RWPE1 (cell line): ENCODE data around the gene TIAM2.

Source experiments
- CTCF ChIA-PET: fragments of 350-600 bp; sonication (Branson Sonifier 250); formaldehyde crosslinking; extraction: SDS; loops from one replicate; lab custom pipeline; 2021; lab: Yijun Ruan, JAX
- POLR2A ChIA-PET: fragments of 400-600 bp; formaldehyde crosslinking; extraction: SDS; loops from one replicate; lab custom pipeline; 2020; ENCODE audit warnings: antibody characterized with exemption; ENCODE audit not compliant: low non-redundant PET; lab: Yijun Ruan, JAX
- DNase-seq: peaks from one replicate; pipeline ENCODE4 v3.0.0; 2012; ENCODE audit warnings: low spot score
- H3K27ac ChIP-seq: fragments of 450-650 bp; 2 replicates; pipeline ENCODE4 v1.5.1; 2017
- TF ChIP-seq, protein P1 (sequence below): fragments of 450-650 bp; conservative IDR thresholded peaks from 2 replicates; pipeline ENCODE4 v1.5.1; 2017; ENCODE audit warnings: low read depth, mild to moderate bottlenecking

Gene TIAM2

DNA sequence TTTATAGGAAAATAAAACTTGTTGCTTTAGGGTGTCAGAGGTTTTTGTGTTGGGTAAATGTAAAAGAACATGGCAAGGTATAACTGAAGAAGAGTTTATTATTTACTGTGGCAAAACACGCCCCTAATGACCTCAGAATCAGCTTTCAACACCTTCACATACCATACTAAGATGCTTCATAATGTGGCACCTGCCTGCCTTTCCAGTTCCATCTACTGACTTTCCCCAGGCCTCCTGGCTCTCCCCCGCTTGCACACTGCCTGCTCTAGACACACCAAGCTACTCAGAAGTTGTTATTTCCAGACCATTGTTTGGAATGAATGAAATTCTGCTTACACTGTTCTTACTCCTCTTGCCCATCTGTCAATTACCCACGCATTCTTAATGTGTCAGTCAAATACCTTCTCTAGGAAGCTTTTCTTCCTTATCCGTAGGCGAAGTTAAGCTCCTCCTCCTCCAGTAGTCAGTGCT, 1.8 kb downstream of the TIAM2 start:
- ChIA-PET POLR2A (no interaction called here), CTCF (interaction anchor here (0.8 kb wide), 1 partner anchor 69 kb away, joined by 3 read pairs; no protein-coding TSS in a partner anchor)
- DNase-seq = peak; percentile 47
- TF ChIP-seq, protein P1, sequence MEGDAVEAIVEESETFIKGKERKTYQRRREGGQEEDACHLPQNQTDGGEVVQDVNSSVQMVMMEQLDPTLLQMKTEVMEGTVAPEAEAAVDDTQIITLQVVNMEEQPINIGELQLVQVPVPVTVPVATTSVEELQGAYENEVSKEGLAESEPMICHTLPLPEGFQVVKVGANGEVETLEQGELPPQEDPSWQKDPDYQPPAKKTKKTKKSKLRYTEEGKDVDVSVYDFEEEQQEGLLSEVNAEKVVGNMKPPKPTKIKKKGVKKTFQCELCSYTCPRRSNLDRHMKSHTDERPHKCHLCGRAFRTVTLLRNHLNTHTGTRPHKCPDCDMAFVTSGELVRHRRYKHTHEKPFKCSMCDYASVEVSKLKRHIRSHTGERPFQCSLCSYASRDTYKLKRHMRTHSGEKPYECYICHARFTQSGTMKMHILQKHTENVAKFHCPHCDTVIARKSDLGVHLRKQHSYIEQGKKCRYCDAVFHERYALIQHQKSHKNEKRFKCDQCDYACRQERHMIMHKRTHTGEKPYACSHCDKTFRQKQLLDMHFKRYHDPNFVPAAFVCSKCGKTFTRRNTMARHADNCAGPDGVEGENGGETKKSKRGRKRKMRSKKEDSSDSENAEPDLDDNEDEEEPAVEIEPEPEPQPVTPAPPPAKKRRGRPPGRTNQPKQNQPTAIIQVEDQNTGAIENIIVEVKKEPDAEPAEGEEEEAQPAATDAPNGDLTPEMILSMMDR = no peak
- no peak overlapping the region for H3K27ac ChIP-seq

DNA sequence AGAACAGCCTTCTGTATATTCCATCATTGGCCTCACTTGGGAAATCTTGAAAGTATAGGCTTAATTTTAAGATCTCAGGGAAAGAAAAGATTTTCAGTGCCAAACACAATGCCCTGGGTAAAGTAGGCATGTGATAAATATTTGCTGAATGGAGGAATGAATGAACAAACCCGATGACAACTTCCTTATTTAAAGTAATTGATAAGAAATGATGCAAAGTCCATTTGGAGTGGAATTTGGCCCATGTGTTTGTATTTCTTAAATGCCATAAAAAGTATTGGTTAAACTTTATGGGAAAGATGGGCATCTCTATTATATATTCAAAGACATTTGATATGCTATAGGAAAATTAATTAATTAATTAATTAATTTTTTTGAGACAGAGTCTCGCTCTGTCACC, 3.7 kb downstream of the TIAM2 start:
- CTCF ChIA-PET = no interaction called here
- TF ChIP-seq, protein P1 = no peak

DNA sequence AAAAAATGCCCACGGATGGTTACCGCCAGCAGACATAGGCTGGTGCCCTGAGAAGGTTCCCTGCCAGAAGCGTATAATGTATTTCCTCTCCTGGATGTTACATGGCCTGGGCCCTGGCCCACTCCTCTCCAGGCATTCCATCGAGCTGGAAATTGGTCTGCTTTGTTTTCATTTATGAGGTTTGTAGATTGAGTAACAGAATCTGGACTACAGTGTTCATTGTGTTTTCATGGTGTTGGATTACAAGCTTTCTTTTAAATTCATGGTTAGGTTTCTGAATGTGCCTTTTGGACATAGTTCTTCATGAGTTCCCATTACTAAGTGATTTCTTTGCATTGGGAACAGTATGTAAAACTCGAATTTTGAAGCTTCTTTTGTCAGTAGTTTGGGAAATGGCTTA, 6.4 kb downstream of the TIAM2 start:
- ChIA-PET CTCF (no interaction called here), POLR2A (no interaction called here)

More for the DNA sequence above, 3.7 kb downstream of the TIAM2 start:
- POLR2A ChIA-PET = no interaction called here
- H3K27ac ChIP-seq = no peak overlapping the region
- DNase-seq = no peak

DNA sequence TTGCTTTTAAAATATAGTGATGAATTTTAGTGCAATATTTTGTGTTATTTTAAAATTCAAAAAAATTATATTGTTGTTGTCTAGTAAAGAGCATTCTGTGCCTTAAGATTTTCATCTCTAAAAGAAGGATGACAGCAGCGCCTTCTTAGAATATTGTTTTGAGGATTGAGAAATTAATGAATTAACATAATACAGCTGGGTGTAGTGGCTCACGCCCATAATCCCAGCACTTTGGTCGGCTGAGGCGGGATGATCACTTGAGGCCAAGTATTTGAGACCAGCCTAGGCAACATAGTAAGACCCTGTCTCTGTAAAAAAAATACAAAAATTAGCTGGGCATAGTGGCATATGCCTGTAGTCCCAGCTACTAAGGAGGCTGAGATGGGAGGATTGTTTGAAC, 6.8 kb downstream of the TIAM2 start:
- POLR2A ChIA-PET = no interaction called here
- H3K27ac ChIP-seq = no peak overlapping the region
- CTCF ChIA-PET = no interaction called here
- TF ChIP-seq, protein P1 = no peak
- DNase-seq = no peak

More for the DNA sequence above, 6.4 kb downstream of the TIAM2 start:
- DNase-seq = no peak
- no peak overlapping the region for H3K27ac ChIP-seq
- TF ChIP-seq, protein P1 = no peak

DNA sequence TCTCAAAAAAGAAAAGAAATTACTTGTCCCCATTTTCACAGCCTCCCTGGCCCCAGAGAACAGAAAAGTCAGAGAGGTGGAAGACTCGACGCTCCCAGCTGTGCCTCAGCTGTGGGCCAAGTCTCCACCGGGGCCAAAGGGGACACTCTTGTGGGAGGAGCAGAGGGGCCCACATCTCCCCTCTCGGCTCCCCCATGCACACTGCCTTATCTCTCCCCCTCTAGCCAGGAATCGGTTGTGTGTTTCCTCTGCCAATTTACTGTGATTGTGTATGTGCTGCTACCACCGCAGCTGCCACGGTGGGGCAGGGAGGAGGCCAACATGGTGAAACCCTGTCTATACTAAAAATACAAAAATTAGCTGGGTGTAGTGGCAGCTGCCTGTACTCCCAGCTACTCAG, 8.4 kb downstream of the TIAM2 start:
- ChIA-PET POLR2A (no interaction called here), CTCF (interaction anchor here (0.6 kb wide), 1 partner anchor 397 kb away, joined by 5 read pairs; no protein-coding TSS in a partner anchor)
- H3K27ac ChIP-seq = no peak overlapping the region
- TF ChIP-seq, protein P1 = no peak
- no peak for DNase-seq

DNA sequence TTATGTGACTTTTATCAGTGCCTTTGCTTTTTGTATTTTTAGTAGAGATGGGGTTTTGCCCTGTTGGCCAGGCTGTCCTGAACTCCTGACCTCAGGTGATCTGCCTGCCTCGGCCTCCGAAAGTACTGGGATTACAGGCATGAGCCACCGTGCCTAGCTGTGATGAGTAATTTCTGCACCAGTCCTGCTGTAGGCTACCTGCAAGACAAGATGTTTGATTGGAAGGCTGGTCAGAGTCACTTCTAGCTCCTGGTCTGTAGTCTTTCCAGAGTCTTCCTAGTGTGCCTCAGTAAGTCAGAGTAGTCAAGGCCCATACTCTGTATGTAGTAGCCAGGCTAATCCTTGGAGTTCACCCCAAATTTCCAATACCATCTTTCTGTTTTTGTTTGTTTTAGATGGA, 8.9 kb downstream of the TIAM2 start:
- H3K27ac ChIP-seq = no peak overlapping the region
- TF ChIP-seq, protein P1 = no peak
- DNase-seq = no peak
- POLR2A ChIA-PET = no interaction called here
- CTCF ChIA-PET = interaction anchor here (0.6 kb wide), 1 partner anchor 396 kb away, joined by 5 read pairs; no protein-coding TSS in a partner anchor
